ENCODE measurements around the gene CDK6. TPM values are rescaled to one million over a fixed set of nuclear protein-coding genes. Genes with fewer than 3 reads are reported as not detected.

Gene CDK6
- total and polyA plus RNA-seq, 9 of the 15 experiments (the other 6 are each of a cell fraction or from before 2014, with no cell fraction given), result 7.6 to 109 (median 44.4) TPM

DNA sequence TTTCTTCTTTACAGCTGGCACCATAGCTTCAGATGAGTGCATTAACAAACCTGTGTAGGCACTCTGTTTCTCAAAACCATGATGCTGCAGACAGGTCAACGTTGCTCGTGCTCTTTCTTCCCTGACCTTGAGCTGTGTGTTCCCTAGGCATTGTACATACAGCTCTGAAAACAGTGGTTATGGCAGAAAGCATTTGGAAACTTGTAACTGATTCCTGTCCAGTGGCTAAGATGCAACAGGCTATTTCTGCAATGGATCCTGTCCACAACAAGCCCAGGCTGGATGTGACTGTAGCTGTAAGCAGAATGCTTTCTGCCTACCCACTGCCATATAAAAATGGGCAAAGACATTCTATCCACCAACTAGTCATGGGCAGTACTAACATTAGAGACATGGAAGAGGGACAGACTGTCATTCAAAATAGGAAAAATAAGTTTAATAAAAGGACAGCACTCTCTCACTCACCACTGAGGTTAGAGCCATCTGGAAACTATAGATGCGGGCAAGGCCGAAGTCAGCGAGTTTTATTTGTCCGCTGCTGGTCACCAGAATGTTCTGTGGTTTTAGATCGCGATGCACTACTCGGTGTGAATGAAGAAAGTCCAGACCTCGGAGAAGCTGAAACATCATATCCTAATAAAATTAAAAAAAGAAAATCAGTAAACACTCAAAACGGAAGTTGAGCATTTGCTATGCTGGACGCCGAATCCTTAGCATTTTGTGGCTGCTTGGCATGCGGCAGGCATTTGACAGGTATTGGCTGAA, 111.0 kb downstream of the CDK6 start (continued):
- TF ChIP-seq SRSF9 (IDR thresholded peaks at IDR 0.05; ENCODE audit: borderline replicate concordance, low read depth, low read length), result no peak

DNA sequence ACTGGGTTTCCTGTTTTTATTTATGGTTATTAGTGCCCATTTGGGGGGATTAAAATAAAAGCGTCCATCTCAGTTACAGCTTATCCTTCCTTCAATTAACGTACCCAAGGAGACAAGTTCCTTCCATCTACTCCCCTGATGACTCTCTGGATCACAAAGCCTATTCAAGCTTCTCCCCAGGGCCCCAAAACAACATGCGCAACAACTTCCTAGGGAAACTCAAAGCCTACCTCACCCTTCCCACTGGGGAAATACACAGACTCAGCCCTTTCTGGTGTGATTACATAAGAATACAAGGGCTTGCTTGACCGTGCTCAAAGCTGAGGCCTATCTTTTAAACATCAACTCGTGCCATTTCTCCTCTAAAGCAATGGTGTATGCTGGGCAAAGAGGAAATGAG, 112.4 kb downstream of the CDK6 start:
- Histone ChIP-seq H3K27me3 (ENCODE audit: control insufficient read depth in 2 of 2, insufficient read depth in 2 of 2, low read length in 2 of 2) (no peaks in the 10 kb centered on the region), H3K9ac (ENCODE audit: insufficient read depth in 1 of 2, low read depth in 2 of 2, low read length in 2 of 2) (no peak overlapping the region), H3K79me2 (ENCODE audit: control insufficient read depth, insufficient read depth, low read length) (peaks cover 14% of the 10 kb centered on the region; the same call in 2 of the 3 replicates), H2AFZ (ENCODE audit: low read depth, low read length) (no peak overlapping the region), H4K20me1 (replicated peaks; ENCODE audit: control insufficient read depth, insufficient read depth, low read length) (no peaks in the 10 kb centered on the region), H3K4me2 (ENCODE audit: insufficient read depth, low read length) (no peak overlapping the region), H3K27ac (ENCODE audit: extremely low read depth, low read depth, low read length) (no peak overlapping the region), H3K9me3 (replicated peaks; ENCODE audit: control insufficient read depth, insufficient read depth, low read depth, low read length) (no peaks in the 10 kb centered on the region), H3K9me1 (ENCODE audit: control insufficient read depth, insufficient read depth, low read length) (no peaks in the 10 kb centered on the region), H3K4me3 (no peak overlapping the region), H3K36me3 (ENCODE audit: control insufficient read depth, insufficient read depth, low read length) (peaks cover 54% of the 10 kb centered on the region), H3K4me1 (replicated peaks in 1 of 2; ENCODE audit: control insufficient read depth in 2 of 2, insufficient read depth in 2 of 2, low read length in 2 of 2) (no peaks in the 10 kb centered on the region)
- DNase-seq (ENCODE audit: extremely low read depth in 1 of 4, low spot score in 3 of 4) (no peak), FAIRE-seq (no peak), ATAC-seq (no peak)
- in situ Hi-C loops (cut with MboI) (no loop called here), intact Hi-C loops (cut with micrococcal nuclease) (no loop called here)
- ChIA-PET POLR2A (interaction anchor here (1.0 to 1.3 kb wide), 2 partner anchors 20 to 42 kb away, joined by 3 to 5 read pairs; no protein-coding TSS in a partner anchor), CTCF (ENCODE audit: low intra/inter-chr PET ratio) (no interaction called here)
- 85% methylated on average over 5 of the region's 5 CpGs for WGBS (ENCODE audit: insufficient coverage, low coverage, missing lambda C conversion rate)
- BruUV-seq (replicated peaks), result no TSS peak
- TF ChIP-seq, protein P1, sequence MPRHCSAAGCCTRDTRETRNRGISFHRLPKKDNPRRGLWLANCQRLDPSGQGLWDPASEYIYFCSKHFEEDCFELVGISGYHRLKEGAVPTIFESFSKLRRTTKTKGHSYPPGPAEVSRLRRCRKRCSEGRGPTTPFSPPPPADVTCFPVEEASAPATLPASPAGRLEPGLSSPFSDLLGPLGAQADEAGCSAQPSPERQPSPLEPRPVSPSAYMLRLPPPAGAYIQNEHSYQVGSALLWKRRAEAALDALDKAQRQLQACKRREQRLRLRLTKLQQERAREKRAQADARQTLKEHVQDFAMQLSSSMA (CRISPR knock-in tag; IDR thresholded peaks at IDR 0.05), result no peak
- TF ChIP-seq, protein P2, sequence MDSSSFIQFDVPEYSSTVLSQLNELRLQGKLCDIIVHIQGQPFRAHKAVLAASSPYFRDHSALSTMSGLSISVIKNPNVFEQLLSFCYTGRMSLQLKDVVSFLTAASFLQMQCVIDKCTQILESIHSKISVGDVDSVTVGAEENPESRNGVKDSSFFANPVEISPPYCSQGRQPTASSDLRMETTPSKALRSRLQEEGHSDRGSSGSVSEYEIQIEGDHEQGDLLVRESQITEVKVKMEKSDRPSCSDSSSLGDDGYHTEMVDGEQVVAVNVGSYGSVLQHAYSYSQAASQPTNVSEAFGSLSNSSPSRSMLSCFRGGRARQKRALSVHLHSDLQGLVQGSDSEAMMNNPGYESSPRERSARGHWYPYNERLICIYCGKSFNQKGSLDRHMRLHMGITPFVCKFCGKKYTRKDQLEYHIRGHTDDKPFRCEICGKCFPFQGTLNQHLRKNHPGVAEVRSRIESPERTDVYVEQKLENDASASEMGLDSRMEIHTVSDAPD (CRISPR knock-in tag; IDR thresholded peaks at IDR 0.05), result no peak
- TF ChIP-seq SIRT6 (IDR thresholded peaks at IDR 0.05; ENCODE audit: low read depth, low read length), result no peak
- TF ChIP-seq, protein P3, sequence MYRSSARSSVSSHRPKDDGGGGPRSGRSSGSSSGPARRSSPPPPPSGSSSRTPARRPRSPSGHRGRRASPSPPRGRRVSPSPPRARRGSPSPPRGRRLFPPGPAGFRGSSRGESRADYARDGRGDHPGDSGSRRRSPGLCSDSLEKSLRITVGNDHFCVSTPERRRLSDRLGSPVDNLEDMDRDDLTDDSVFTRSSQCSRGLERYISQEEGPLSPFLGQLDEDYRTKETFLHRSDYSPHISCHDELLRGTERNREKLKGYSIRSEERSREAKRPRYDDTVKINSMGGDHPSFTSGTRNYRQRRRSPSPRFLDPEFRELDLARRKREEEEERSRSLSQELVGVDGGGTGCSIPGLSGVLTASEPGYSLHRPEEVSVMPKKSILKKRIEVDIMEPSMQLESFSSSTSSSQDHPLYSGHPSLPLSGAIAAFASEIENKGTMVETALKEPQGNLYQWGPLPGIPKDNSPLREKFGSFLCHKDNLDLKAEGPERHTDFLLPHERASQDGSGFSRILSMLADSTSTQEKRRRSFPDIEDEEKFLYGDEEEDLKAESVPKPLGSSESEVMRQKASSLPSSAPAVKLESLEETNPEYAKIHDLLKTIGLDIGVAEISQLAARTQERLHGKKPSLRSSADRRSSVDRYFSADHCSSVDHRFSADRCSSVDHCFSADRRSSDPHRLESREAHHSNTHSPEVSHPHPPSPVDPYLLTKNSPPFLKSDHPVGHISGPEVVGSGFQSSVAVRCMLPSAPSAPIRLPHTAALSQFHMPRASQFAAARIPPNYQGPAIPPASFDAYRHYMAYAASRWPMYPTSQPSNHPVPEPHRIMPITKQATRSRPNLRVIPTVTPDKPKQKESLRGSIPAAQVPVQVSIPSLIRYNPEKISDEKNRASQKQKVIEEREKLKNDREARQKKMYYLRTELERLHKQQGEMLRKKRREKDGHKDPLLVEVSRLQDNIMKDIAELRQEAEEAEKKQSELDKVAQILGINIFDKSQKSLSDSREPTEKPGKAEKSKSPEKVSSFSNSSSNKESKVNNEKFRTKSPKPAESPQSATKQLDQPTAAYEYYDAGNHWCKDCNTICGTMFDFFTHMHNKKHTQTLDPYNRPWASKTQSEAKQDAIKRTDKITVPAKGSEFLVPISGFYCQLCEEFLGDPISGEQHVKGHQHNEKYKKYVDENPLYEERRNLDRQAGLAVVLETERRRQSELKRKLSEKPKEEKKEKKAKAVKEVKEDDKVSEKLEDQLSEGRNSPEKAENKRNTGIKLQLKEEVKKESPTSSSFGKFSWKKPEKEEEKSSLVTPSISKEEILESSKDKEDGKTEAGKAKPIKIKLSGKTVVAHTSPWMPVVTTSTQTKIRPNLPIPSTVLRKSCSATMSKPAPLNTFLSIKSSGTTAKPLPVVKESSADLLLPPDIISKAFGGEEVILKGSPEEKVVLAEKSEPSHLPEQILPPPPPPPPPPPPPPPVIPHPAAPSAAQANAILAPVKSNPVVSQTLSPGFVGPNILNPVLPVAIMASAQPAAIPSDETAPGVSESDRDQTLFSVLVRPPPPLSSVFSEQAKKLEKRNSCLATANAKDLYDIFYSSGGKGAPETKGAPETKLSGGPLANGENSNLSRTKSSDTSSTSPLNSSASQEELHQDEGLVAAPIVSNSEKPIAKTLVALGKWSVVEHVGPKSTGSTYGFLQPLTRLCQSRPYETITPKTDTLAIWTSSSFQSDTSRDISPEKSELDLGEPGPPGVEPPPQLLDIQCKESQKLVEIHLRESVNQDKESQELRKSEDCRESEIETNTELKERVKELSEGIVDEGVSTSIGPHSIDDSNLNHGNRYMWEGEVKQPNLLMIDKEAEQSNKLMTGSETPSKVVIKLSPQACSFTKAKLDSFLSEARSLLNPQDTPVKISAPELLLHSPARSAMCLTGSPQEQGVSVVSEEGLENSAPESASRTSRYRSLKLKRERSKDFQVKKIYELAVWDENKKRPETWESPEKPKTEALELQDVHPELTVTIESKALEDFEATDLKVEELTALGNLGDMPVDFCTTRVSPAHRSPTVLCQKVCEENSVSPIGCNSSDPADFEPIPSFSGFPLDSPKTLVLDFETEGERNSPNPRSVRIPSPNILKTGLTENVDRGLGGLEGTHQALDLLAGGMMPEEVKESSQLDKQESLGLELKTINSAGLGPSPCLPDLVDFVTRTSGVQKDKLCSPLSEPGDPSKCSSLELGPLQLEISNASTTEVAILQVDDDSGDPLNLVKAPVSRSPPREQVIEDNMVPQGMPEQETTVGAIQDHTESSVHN (IDR thresholded peaks at IDR 0.05; ENCODE audit: borderline replicate concordance in 1 of 2, low read depth in 1 of 2), result no peak
- TF ChIP-seq ZNF778 (CRISPR knock-in tag; IDR thresholded peaks at IDR 0.05), result no peak
- TF ChIP-seq NCOA6 (IDR thresholded peaks at IDR 0.05), result no peak

Data from K562 (cell line).